Neural progenitor cell (in vitro differentiated cells): ENCODE measurements around the gene ATXN1.

ENCODE experiments used
- CTCF ChIP-seq: fragments of 200-600 bp; sonication (generic); IDR thresholded peaks from 2 replicates; pipeline ENCODE4 v1.5.1; 2017; ENCODE audit warnings: antibody characterized with exemption, mild to moderate bottlenecking
- EZH2 ChIP-seq: fragments of 200-600 bp; sonication (generic); IDR thresholded peaks from 2 replicates; pipeline ENCODE4 v1.6.1; 2017; ENCODE audit warnings: antibody characterized with exemption, mild to moderate bottlenecking, moderate library complexity
- EZH2phosphoT487 ChIP-seq: fragments of 200-600 bp; sonication (generic); IDR thresholded peaks from 2 replicates; pipeline ENCODE4 v1.6.1; 2017; ENCODE audit warnings: antibody characterized with exemption

DNA sequence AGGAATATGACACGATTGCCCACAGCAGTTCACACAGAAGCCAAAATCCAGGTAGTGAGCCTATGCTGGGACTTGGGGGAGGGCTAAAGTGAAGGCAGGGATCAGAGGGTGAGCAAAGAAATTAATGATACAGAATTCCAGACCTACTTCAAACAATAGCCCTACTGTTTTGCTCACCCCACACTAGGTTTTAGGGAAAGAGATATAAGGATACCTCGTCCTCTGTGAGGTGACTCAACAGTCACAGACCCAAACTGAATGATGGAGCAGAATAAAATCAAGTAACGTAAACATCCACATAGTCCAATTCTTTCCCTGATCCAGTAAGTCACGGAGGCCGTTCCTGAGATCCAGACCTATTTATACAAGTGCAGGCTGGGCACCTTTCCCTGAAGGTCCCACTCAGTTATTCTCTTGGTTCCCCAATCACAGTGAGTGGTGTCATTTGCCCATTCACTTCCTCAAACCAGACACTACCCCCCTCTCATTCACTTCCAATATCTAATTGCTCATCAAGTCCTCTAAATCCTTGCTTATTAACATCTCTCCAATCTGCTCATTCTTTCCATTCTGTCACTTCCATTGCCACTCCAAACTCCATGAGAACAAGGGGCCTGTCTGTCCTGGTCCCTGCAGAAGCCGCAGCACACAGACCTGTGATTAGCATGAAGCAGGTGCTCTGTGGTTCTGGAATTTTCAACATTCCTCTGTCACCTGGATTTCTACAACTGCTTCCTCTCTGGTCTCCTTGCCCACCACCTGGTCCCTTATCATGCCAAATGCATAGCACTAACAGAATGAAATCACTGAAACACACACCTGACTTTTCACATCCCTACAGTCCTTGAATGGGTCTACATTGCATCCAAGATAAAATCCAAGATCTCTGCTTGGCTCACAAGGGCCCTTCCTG is 55.9 kb downstream of the ATXN1 start:
- no peak for TF ChIP-seq CTCF
- TF ChIP-seq EZH2phosphoT487: no peak
- no peak for TF ChIP-seq EZH2
